ENCODE measurements around the gene PI4KA.
"Not testable (repeated sequence)": the region's sequence is repeated elsewhere in the genome, so short reads cannot be mapped to it uniquely, and the experiment has no call there.

DNA sequence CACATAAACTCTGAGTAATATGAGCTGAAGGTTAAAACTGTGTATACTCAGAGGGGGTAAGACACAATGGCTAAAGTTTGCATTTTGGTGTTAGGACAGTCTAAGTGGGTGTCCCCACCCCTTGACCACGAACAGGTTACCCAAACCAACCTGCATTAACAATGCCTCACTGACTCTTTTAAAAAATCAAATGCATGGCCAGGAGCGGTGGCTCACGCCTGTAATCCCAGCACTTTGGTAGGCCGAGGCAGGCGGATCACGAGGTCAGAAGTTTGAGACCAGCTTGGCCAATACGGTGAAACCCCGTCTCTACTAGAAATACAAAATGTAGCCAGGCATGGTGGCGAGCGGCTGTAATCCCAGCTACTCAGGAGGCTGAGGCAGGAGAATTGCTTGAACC lies 19.3 kb downstream of the PI4KA start:
- TF ChIP-seq, protein P1, sequence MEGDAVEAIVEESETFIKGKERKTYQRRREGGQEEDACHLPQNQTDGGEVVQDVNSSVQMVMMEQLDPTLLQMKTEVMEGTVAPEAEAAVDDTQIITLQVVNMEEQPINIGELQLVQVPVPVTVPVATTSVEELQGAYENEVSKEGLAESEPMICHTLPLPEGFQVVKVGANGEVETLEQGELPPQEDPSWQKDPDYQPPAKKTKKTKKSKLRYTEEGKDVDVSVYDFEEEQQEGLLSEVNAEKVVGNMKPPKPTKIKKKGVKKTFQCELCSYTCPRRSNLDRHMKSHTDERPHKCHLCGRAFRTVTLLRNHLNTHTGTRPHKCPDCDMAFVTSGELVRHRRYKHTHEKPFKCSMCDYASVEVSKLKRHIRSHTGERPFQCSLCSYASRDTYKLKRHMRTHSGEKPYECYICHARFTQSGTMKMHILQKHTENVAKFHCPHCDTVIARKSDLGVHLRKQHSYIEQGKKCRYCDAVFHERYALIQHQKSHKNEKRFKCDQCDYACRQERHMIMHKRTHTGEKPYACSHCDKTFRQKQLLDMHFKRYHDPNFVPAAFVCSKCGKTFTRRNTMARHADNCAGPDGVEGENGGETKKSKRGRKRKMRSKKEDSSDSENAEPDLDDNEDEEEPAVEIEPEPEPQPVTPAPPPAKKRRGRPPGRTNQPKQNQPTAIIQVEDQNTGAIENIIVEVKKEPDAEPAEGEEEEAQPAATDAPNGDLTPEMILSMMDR (IDR thresholded peaks at IDR 0.05) = not testable (repeated sequence)
- TF ChIP-seq EP300 (IDR thresholded peaks at IDR 0.05) = not testable (repeated sequence)

All from upper lobe of left lung (tissue), 4 donors.